Fibroblast of mammary gland (primary cell): ENCODE data around the gene RGS9.

ENCODE experiments used
- DNase-seq: peaks from one replicate; pipeline ENCODE4 v3.0.0-alpha.2; 2010; ENCODE audit warnings: low read depth
- H3K4me3 ChIP-seq: 2 replicates; pipeline ENCODE4 v1.5.1; 2011; ENCODE audit warnings: low read depth, mild to moderate bottlenecking, low read length, moderate library complexity; ENCODE audit not compliant: control insufficient read depth
- TF ChIP-seq, protein P1 (sequence below): conservative IDR thresholded peaks from 2 replicates; pipeline ENCODE4 v1.5.1; 2011; ENCODE audit warnings: low read depth, low read length, inconsistent platforms; ENCODE audit not compliant: control insufficient read depth, insufficient read depth

Gene RGS9

DNA sequence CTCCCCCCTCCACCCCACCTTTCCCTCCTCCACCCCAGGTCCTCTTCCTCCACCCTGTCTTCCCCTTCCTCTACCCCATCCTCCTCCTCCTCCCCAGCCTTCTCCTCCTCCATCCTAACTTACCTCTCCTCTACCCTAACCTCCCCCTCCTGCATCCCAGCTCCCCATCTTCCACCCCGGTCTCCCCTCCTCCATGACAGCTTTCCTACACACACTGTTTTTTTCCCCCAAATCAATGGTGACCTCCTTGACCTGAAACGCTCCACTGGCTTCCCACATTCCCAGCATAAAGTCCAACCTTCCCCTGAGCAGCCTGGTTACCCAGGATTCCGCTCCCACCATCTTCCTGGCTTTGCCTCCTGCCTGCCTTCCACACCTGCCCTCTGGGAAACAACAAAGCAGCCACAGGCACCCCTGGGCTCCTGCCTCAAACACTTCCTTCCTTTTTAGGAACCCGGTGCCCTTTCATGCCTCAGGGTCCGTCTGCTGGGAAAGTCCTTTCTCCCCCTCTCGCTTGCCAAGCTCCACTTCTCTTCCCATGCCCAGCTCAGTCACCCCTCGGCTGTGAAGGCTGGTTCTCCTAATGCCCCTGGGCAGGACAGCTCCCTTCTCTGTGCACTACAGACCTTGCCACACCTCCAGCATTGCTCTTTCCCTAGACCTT lies 2.1 kb downstream of the RGS9 start:
- TF ChIP-seq, protein P1, sequence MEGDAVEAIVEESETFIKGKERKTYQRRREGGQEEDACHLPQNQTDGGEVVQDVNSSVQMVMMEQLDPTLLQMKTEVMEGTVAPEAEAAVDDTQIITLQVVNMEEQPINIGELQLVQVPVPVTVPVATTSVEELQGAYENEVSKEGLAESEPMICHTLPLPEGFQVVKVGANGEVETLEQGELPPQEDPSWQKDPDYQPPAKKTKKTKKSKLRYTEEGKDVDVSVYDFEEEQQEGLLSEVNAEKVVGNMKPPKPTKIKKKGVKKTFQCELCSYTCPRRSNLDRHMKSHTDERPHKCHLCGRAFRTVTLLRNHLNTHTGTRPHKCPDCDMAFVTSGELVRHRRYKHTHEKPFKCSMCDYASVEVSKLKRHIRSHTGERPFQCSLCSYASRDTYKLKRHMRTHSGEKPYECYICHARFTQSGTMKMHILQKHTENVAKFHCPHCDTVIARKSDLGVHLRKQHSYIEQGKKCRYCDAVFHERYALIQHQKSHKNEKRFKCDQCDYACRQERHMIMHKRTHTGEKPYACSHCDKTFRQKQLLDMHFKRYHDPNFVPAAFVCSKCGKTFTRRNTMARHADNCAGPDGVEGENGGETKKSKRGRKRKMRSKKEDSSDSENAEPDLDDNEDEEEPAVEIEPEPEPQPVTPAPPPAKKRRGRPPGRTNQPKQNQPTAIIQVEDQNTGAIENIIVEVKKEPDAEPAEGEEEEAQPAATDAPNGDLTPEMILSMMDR: no peak
- H3K4me3 ChIP-seq: no peak overlapping the region
- DNase-seq: no peak

GRCh38 chr17:65142247-65142646 lies 5.1 kb downstream of the RGS9 start:
- no peak overlapping the region for H3K4me3 ChIP-seq
- TF ChIP-seq, protein P1: no peak
- no peak for DNase-seq

- no peak for DNase-seq
- TF ChIP-seq, protein P1: no peak
- H3K4me3 ChIP-seq: no peak overlapping the region
Observed at GRCh38 chr17:65143889-65144604, 6.9 kb downstream of the RGS9 start.

- TF ChIP-seq, protein P1: no peak
- H3K4me3 ChIP-seq: no peak overlapping the region
- no peak for DNase-seq
Observed at GRCh38 chr17:65145743-65146142, 8.6 kb downstream of the RGS9 start.

- no peak overlapping the region for H3K4me3 ChIP-seq
- TF ChIP-seq, protein P1: no peak
- no peak for DNase-seq
Observed at GRCh38 chr17:65147955-65148354, 10.8 kb downstream of the RGS9 start.

DNA sequence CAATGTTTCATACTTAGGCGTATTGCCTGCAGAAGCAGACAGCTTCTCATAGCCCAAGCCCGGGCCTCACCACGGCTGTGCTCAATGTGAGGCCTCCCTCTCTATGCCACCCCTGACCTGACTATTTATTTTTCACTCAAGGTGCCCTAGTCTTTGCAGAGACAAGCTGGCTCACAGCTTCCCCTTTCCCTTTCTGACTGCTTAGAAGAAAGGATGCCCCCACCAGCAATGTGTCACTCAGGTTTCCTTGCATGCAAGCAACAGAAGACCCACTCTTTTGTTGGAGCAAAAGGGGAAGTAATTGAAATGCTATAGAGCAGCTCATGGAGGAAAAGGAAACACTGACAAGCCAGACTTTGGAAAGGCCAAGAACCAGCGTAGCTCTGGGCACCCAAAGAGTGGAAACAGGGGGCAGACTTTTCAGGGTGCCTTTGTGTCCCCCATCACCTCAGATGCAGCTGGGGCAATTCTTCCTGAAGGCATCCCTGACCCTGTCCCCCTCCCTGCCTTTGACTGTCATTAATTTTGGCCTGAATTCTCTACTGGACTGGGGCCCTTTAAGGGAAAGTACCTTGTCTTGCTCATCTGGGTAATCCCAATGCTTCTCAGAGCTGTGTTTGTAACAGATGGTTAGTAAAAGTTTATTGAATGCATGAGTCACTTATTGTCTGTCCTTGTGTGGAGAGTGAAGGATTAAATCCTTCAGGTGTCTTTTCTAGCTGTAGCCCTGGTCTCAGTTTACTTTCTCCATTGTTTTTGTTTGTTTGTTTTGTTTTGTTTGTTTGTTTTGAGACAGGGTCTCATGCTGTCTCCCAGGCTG lies 17.8 kb downstream of the RGS9 start:
- TF ChIP-seq, protein P1: no peak
- H3K4me3 ChIP-seq: no peak overlapping the region
- DNase-seq: peak; percentile 58
